Cardiac fibroblast (primary cell): ENCODE measurements around the gene SRC.

Source experiments
- DNase-seq, 2 donors: peaks; one replicate each; pipeline versions ENCODE4 v3.0.0 to v3.0.0-alpha.2; 2010; ENCODE audit warnings: low read depth in 2 of 2
- H3K4me3 ChIP-seq, 2 donors: replicated peaks in 1 of 2; 1 replicate in 1 of 2; 2 replicates in 1 of 2; pipeline ENCODE4 v1.5.1; 2011; ENCODE audit warnings: low read depth in 2 of 2, low read length in 2 of 2, mild to moderate bottlenecking in 2 of 2, moderate library complexity in 1 of 2
- CTCF ChIP-seq: IDR thresholded peaks from one replicate; pipeline ENCODE4 v1.5.1; 2011; ENCODE audit warnings: low read depth, mild to moderate bottlenecking, low read length, inconsistent platforms

Gene SRC

GRCh38 chr20:37349517-37350491, 3.9 kb downstream of the SRC start:
- TF ChIP-seq CTCF, result no peak
- DNase-seq, result peak; percentile 63 to 70
- H3K4me3 ChIP-seq, result no peak overlapping the region

- DNase-seq, result peak in 1 of 2 donors; percentile 43
- H3K4me3 ChIP-seq, result no peak overlapping the region
- TF ChIP-seq CTCF, result no peak
Observed at GRCh38 chr20:37350649-37351574, 5.0 kb downstream of the SRC start.

GRCh38 chr20:37351689-37352607, 6.0 kb downstream of the SRC start:
- DNase-seq, result no peak
- TF ChIP-seq CTCF, result no peak
- no peak overlapping the region for H3K4me3 ChIP-seq

GRCh38 chr20:37352608-37352980, 6.7 kb downstream of the SRC start:
- DNase-seq, result no peak
- H3K4me3 ChIP-seq, result no peak overlapping the region
- no peak for TF ChIP-seq CTCF

GRCh38 chr20:37353285-37353849, 7.4 kb downstream of the SRC start:
- no peak for DNase-seq
- no peak overlapping the region for H3K4me3 ChIP-seq
- no peak for TF ChIP-seq CTCF
